ENCODE results near the gene MUC3A.

DNA sequence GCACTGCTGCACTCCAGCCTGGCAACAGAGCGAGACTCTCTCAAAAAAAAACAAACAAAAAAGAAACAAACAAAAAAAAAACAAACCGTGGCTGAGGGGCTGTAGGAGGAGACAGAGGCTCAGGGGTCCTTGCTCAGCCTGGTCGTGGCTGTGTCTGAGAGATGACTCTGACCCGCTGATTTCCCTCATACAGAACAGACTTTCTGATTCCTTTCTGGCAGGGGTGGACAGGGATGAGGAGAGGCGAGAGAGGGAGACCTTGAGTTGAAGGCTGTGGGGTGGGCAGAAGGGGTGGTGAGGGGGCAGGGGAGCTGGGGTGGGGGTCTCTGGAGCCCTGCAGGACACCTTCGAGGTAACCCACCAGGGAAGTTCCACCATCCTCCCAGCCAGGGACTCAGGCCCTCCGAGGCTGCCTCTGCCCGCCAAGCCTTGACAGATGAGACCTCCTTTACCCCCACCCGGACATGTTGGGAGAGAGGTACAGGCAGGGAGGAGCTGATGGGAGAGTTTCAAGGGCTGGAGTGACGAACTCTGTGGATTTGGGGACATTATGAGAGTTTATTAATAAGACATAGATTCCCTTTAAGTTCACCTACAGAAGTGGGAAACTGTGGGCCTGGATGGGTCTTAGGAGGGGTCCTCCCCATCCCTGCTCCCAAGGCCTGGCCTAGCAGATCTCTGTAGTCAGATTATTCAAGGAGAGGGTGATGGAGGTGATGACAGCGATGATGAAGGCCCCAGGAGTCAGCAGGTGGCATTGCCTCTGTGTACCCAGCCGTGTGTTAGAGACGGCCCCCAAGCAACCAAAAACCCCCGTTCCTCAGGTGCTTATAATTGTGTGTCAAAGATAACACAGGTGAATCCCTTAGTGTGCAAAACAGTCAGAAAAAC, 22.0 kb downstream of the MUC3A start:
- TF ChIP-seq JUND (IDR thresholded peaks at IDR 0.05; ENCODE audit: low read length), result no peak
- TF ChIP-seq POLR2A (IDR thresholded peaks at IDR 0.05; ENCODE audit: control extremely low read depth in 1 of 2, low read depth in 2 of 2, low read length in 2 of 2), result no peak

Measured in H1 (cell line).